Duodenal mucosa (tissue), 2 donors: ENCODE data around the gene OR5H14.
"Not testable (repeated sequence)": the region's sequence is repeated elsewhere in the genome, so short reads cannot be mapped to it uniquely, and the experiment has no call there.

ENCODE experiments used
- H3K27ac ChIP-seq: one replicate; pipeline ENCODE4 v1.7.0; 2013; ENCODE audit warnings: low read depth, low read length
- H3K27me3 ChIP-seq, 2 donors: one replicate each; pipeline ENCODE4 v1.7.0; 2013; ENCODE audit warnings: low read length in 2 of 2, control low read depth in 1 of 2; ENCODE audit not compliant: insufficient read depth in 2 of 2, control insufficient read depth in 1 of 2
- H3K36me3 ChIP-seq, 2 donors: one replicate each; pipeline ENCODE4 v1.7.0; 2013; ENCODE audit warnings: low read length in 2 of 2, control low read depth in 1 of 2; ENCODE audit not compliant: insufficient read depth in 2 of 2, control insufficient read depth in 1 of 2
- H3K4me1 ChIP-seq, 2 donors: one replicate each; pipeline ENCODE4 v1.7.0; 2013; ENCODE audit warnings: low read length in 2 of 2, control low read depth in 1 of 2; ENCODE audit not compliant: insufficient read depth in 2 of 2, control insufficient read depth in 1 of 2
- H3K4me3 ChIP-seq, 2 donors: one replicate each; pipeline ENCODE4 v1.7.0; 2013; ENCODE audit warnings: low read length in 2 of 2, low read depth in 1 of 2
- H3K9ac ChIP-seq, 2 donors: one replicate each; pipeline ENCODE4 v1.7.0; 2013; ENCODE audit warnings: low read length in 2 of 2, low read depth in 1 of 2
- H3K9me3 ChIP-seq, 2 donors: one replicate each; pipeline ENCODE4 v1.7.0; 2013; ENCODE audit warnings: low read length in 2 of 2, control low read depth in 1 of 2; ENCODE audit not compliant: control insufficient read depth in 1 of 2

OR5H14 gene

DNA sequence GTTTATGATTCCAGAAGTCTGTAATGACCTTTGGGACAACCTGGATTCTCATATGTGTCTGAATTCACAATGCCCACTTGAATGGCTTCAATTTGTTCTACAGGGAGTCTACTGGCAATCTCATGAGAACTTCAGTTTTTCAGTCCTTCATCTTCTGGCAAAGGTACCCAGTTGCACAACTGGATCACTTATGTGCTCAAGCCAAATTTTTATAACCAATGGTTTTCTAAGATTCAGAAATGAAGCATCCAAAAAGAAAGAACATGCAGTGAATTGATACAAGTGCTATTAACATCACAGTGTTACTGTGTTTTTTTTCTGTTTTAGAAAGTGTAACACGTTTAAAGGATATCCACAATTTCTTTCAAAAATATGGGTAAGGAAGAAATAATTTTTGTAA, at the start of gene OR5H14:
Gene OR5H14 (plus strand): TSS at position 301 of the 400 bp plus-strand sequence. CDS start 1,907 bp downstream, outside the sequence.
- no peaks in the 10 kb centered on the region for H3K9me3 ChIP-seq

DNA sequence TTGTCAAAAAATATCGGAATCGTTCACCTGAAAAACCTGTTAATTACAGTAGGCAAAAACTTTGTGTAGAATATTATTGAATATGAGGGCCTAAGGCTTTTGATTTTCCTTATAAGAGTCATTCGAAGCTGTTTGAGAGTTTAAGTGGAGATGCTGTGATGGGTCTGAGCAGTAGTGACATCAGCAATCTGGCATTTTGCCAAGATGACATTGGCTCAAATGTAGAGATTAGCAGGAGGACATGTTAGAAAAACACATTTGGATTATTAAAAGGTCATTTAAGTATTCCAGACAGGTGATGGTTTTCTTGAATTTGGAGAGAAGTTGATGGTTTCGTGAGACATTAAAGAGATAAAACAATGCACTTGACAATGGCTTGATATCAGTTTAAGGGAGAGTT, 47.4 kb upstream of the OR5H14 start:
- Histone ChIP-seq H3K27me3 (no peaks in the 10 kb centered on the region), H3K9me3 (peaks cover 0 to 6% of the 10 kb centered on the region in 2 donors), H3K4me3 (no peak overlapping the region), H3K36me3 (no peaks in the 10 kb centered on the region), H3K9ac (no peak overlapping the region), H3K27ac (no peak overlapping the region), H3K4me1 (no peaks in the 10 kb centered on the region)

More for the DNA sequence above, at the start of gene OR5H14:
- Histone ChIP-seq H3K27me3 (no peaks in the 10 kb centered on the region), H3K4me1 (no peaks in the 10 kb centered on the region), H3K9ac (no peak within 1 kb of the TSS), H3K36me3 (no peaks in the 10 kb centered on the region), H3K4me3 (no peak within 1 kb of the TSS), H3K27ac (no peak within 1 kb of the TSS)

DNA sequence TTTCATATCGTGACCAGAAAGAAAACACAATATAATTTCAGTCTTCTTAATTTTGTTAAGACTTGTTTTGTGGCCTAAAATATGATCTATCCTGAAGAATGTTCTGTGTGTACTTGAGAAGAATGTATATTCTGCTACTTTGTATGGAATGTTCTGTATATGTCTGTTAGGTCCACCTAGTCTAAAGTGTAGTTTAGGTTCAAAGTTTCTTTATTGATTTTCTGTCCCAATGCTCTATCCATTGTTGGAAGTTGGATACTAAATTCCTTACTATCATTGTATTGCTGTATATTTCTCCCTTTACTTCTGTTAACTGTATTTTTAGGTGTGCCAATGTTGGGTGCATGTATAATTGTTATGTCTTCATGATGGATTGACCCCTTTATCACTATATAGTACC, 39.1 kb upstream of the OR5H14 start:
- Histone ChIP-seq H3K27ac (no peak overlapping the region), H3K4me3 (no peak overlapping the region), H3K27me3 (no peaks in the 10 kb centered on the region), H3K9ac (no peak overlapping the region), H3K4me1 (no peaks in the 10 kb centered on the region), H3K9me3 (peaks cover 0 to 7% of the 10 kb centered on the region in 2 donors), H3K36me3 (no peaks in the 10 kb centered on the region)

DNA sequence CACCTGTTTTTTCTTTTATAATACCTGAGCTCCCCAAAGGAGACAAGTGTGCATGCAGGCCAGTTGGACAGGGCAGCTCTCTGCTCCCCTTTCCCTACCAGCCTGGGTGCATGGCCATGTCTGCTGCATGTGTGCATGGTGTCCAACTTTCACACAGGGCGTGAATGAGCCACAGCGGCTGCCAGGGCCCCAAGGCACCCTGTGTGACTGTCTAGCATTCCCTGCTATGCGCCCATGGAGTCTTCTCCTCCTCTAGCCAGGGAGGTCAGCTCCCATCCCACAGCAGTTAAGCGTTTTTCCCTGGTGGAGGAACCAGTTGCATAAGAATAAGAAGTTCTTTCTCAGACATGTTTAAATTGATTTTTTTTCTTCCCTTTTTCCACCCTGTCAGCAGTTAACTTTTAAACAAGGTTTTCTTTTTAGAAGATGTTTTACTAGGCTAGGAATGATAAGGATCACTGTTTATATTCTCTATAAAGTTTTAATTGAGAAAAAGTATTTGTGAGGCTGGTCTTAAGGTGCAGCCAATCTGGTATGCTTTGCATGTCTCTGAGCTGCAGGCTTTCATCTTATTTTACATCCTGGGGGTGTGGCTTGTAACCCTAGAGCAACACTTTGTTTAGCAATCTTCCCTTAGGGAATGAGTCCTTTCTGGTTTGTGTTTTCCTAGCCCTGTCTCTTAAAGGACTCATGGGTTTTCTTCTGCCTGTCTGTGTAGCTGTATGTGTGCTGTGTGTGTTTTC, 37.3 kb upstream of the OR5H14 start:
- Histone ChIP-seq H3K4me1 (no peaks in the 10 kb centered on the region), H3K27me3 (no peaks in the 10 kb centered on the region), H3K27ac (no peak overlapping the region), H3K9me3 (peaks cover 0 to 10% of the 10 kb centered on the region in 2 donors), H3K36me3 (no peaks in the 10 kb centered on the region), H3K4me3 (no peak overlapping the region), H3K9ac (no peak overlapping the region)

DNA sequence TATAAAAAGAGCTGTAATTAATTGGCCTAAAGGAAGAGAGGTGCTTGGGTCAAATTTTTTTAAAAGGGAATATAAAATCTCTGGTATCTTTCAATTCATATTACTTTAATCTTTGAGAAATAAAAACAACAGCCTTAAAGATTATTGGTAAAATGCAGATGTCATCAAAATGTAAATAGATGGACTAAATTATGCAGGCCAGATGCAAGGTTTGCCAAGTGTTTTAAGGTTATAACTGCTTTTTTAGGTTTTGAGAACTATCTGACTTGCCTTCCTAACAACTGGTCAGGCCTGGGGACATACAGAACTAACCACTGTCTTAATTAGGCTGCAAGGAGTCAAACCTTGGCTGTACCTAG, 36.8 kb upstream of the OR5H14 start:
- H3K9me3 ChIP-seq, result peaks cover 0 to 10% of the 10 kb centered on the region in 2 donors
- H3K9ac ChIP-seq, result no peak overlapping the region
- no peaks in the 10 kb centered on the region for H3K4me1 ChIP-seq
- H3K4me3 ChIP-seq, result no peak overlapping the region
- H3K27ac ChIP-seq, result no peak overlapping the region
- no peaks in the 10 kb centered on the region for H3K27me3 ChIP-seq
- H3K36me3 ChIP-seq, result no peaks in the 10 kb centered on the region

DNA sequence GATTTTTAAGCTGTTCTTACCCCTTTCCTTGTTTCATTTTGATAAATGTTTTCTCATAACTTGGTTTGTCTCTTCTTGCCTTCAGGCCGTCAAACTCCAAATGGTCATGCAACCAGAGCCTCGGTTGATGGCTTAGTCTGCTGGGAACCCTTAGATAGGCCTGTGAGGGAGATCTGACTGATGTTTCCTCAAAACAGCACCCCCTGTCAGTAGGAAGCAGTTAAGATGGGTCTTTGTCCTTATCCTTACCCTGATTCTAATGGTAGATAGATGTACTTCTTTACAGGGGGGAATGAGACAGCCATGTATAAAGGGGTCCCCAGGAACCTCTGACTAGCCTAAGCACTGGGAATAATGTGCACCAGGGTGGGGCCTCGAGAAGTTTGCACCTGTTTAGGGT, 33.0 kb upstream of the OR5H14 start:
- no peak overlapping the region for H3K4me3 ChIP-seq
- H3K9ac ChIP-seq, result no peak overlapping the region
- H3K36me3 ChIP-seq, result no peaks in the 10 kb centered on the region
- no peak overlapping the region for H3K27ac ChIP-seq
- peaks cover 0 to 13% of the 10 kb centered on the region in 2 donors for H3K9me3 ChIP-seq
- no peaks in the 10 kb centered on the region for H3K27me3 ChIP-seq
- no peaks in the 10 kb centered on the region for H3K4me1 ChIP-seq

DNA sequence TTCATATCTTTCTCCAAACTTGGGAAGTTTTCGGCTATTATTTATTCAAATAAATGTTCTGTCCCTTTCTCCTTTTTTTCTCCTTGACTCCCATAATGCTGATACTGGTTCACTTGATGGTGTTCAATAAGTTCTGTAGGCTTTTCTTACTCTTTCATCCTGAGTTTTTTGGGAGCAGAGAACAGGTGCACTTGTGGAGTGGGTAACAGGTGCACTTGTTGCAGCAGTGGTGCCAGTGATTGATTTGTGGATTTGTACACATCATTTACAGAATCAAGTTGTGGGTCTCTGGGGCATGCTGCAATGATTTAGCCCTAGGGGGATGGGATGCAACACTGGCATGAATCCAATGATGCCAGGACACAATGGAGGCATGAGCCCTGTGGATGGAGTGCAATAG, 31.6 kb upstream of the OR5H14 start:
- Histone ChIP-seq H3K36me3 (no peaks in the 10 kb centered on the region), H3K4me3 (no peak overlapping the region)

DNA sequence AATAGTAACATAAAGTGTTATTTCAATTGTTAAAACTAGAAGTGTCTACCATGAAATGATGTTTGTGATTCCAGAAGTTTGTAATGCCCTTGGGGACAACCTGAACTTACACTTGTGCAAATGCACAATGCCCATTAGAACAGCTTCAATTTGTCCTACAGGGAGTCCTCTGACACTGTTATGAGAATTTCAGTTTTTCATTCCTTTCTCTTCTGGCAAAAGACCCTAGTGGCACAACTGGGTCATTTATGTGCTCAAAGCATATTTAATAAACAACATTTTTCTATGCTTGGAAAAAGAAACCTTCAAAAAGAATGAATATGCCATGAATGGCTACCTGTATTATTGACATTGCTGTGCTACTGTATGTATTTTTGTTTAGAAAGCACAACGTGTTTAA, 16.9 kb upstream of the OR5H14 start, which contains the start of gene OR5H1:
Gene OR5H1 (plus strand): TSS at position 301 of the 400 bp plus-strand sequence. CDS start 1,977 bp downstream, outside the sequence.
- Histone ChIP-seq H3K4me1 (no peaks in the 10 kb centered on the region), H3K36me3 (no peaks in the 10 kb centered on the region), H3K9ac (no peak within 1 kb of the TSS), H3K27me3 (no peaks in the 10 kb centered on the region), H3K27ac (no peak within 1 kb of the TSS), H3K4me3 (no peak within 1 kb of the TSS), H3K9me3 (no peaks in the 10 kb centered on the region)

More for the DNA sequence above, 31.6 kb upstream of the OR5H14 start:
- Histone ChIP-seq H3K27me3 (no peaks in the 10 kb centered on the region), H3K27ac (no peak overlapping the region), H3K4me1 (no peaks in the 10 kb centered on the region), H3K9me3 (peaks cover 0 to 6% of the 10 kb centered on the region in 2 donors), H3K9ac (no peak overlapping the region)

DNA sequence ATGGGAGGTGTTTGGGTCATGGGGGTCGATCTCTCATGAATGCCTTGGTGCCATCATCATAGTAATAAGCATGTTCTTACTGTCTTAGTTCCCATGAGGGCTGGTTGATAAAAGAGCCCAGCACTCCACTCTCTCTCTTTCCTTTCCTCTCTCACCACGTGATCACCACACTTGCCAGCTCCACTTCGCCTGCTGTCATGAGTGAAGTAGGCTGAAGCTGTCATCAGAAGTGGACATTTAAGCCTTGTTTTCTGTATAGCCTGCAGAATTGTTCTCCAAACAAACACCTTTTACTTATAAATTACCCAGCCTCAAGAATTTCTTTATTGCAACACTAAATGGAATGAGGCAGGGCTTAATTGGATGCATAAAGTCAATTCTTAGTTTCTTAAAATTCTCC, 10.6 kb upstream of the OR5H14 start:
- Histone ChIP-seq H3K36me3 (no peaks in the 10 kb centered on the region), H3K9ac (no peak overlapping the region), H3K4me1 (no peaks in the 10 kb centered on the region), H3K27ac (no peak overlapping the region), H3K9me3 (no peaks in the 10 kb centered on the region), H3K27me3 (no peaks in the 10 kb centered on the region), H3K4me3 (no peak overlapping the region)

DNA sequence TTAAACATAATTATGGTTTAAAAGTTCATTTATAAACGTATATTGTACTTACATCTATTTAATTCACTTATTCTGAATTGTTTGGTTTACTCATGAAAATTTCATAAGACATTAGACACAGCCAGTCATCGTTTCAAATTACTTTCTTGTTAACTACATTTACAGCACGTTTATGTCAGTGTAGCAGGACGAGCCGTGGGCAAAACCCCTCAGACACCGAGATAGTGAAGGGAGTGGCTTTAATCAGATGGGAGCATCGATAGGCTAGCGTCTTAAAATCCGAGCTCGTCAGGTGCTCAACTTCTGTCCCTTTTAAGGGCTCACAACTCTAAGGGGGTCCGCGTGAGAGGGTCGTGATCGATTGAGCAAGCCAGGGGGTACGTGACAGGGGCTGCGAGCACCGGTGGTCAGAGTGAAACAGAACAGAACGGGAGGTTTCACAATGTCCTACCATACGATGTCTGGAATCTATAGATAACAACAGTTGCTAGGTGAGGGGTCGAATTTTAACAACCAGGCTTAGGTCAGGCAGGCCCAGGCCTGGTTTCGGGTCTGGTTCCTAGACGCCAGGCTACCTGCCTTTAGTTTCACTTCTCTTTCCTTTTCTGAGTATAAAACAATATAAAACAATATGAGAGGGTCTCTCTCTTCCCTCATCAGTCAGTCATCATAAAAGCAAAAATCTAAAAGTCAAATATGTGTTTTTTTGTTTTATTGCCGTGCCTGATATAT, 9.3 kb upstream of the OR5H14 start:
- not testable (repeated sequence) for H3K27ac ChIP-seq, H3K27me3 ChIP-seq, H3K4me3 ChIP-seq, H3K9me3 ChIP-seq, H3K36me3 ChIP-seq, H3K4me1 ChIP-seq, H3K9ac ChIP-seq
